ENCODE measurements around the gene KCNK18. TPM values are rescaled to one million over a fixed set of nuclear protein-coding genes. Genes with fewer than 3 reads are reported as not detected.
A peak's percentile ranks its signal among the peaks of the same experiment; 100 is the strongest.

The KCNK18 gene
- total RNA-seq, 6 donors from 2014 or later = not detected

GRCh38 chr10:117214401-117214800, 17.1 kb downstream of the KCNK18 start:
- TF ChIP-seq CTCF (IDR thresholded peaks at IDR 0.05) (no peak), EP300 (IDR thresholded peaks at IDR 0.05) (no peak), POLR2AphosphoS5 (IDR thresholded peaks at IDR 0.05) (no peak), POLR2A (IDR thresholded peaks at IDR 0.05) (no peak)
- ATAC-seq (ENCODE audit: low FRiP score in 2 of 2) (no peak), DNase-seq (no peak)
- no peak overlapping the region for H3K4me3 ChIP-seq
- no peak overlapping the region for H3K27ac ChIP-seq
- peaks cover 0 to 7% (median 3%) of the 10 kb centered on the region in 4 donors for H3K9me3 ChIP-seq
- WGBS, 2 donors = 48 to 63% methylated on average over 1 of the region's 1 CpG
- H3K27me3 ChIP-seq = peaks cover 0 to 15% (median 7%) of the 10 kb centered on the region in 4 donors
- H3K36me3 ChIP-seq = no peaks in the 10 kb centered on the region
- H3K4me1 ChIP-seq = peaks cover 8 to 16% (median 15%) of the 10 kb centered on the region in 4 donors

DNA sequence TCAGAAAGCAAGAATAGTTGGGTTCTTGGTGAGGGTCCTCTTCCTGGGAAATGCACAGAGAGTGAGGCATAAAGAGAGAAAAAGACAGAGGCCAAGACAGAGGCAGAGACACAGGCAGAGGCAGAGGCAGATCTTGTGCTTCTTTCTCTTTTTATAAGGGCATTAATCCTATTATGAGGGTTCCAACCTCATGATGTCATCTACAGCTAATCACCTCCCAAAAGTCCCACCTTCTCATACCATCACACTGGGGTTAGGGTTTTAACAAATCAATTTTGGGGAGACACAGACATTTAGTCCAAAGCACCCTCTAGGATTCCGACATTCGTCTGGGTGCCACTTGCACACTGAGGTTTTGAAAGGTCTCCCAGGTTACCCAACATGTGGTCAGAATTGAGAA, 17.8 kb downstream of the KCNK18 start:
- no peak overlapping the region for H3K4me3 ChIP-seq
- 72 to 76% methylated on average over 2 of the region's 2 CpGs for WGBS, 2 donors
- peaks cover 8 to 16% (median 15%) of the 10 kb centered on the region in 4 donors for H3K4me1 ChIP-seq
- H3K27ac ChIP-seq = no peak overlapping the region
- H3K9me3 ChIP-seq = peaks cover 0 to 7% (median 3%) of the 10 kb centered on the region in 4 donors
- H3K36me3 ChIP-seq = no peaks in the 10 kb centered on the region
- TF ChIP-seq CTCF (IDR thresholded peaks at IDR 0.05) (no peak), POLR2AphosphoS5 (IDR thresholded peaks at IDR 0.05) (no peak), EP300 (IDR thresholded peaks at IDR 0.05) (no peak), POLR2A (IDR thresholded peaks at IDR 0.05) (no peak)
- ATAC-seq (ENCODE audit: low FRiP score in 2 of 2) (no peak), DNase-seq (no peak)
- H3K27me3 ChIP-seq = peaks cover 0 to 15% (median 7%) of the 10 kb centered on the region in 4 donors

- H3K36me3 ChIP-seq = no peaks in the 10 kb centered on the region
- no peak for TF ChIP-seq CTCF (IDR thresholded peaks at IDR 0.05)
- no peak for TF ChIP-seq POLR2A (IDR thresholded peaks at IDR 0.05)
- TF ChIP-seq EP300 (IDR thresholded peaks at IDR 0.05) = no peak
- no peak for TF ChIP-seq POLR2AphosphoS5 (IDR thresholded peaks at IDR 0.05)
- H3K4me1 ChIP-seq = peaks cover 8 to 16% (median 15%) of the 10 kb centered on the region in 4 donors
- H3K9me3 ChIP-seq = peaks cover 0 to 7% (median 3%) of the 10 kb centered on the region in 4 donors
- peak overlapping the region in 1 of 4 donors; percentile 57 for H3K4me3 ChIP-seq
- no peak overlapping the region for H3K27ac ChIP-seq
- no peak for ATAC-seq (ENCODE audit: low FRiP score in 2 of 2)
- H3K27me3 ChIP-seq = peaks cover 0 to 15% (median 7%) of the 10 kb centered on the region in 4 donors
- WGBS, 2 donors = 0 to 57% methylated on average over 2 to 15 of the region's 15 CpGs
- no peak for DNase-seq
These were observed 18.7 kb downstream of the KCNK18 start for GRCh38 chr10:117216028-117216427.

GRCh38 chr10:117216611-117217195, 19.4 kb downstream of the KCNK18 start:
- peak overlapping the region in 3 of 4 donors; percentile 33 to 57 (median 48) for H3K4me3 ChIP-seq
- peaks cover 8 to 16% (median 15%) of the 10 kb centered on the region in 4 donors for H3K4me1 ChIP-seq
- DNase-seq = peak; percentile 75 to 94
- H3K9me3 ChIP-seq = peaks cover 0 to 6% (median 2%) of the 10 kb centered on the region in 4 donors
- H3K36me3 ChIP-seq = no peaks in the 10 kb centered on the region
- peaks cover 0 to 15% (median 7%) of the 10 kb centered on the region in 4 donors for H3K27me3 ChIP-seq
- peak; percentile 87 to 92 for ATAC-seq (ENCODE audit: low FRiP score in 2 of 2)
- H3K27ac ChIP-seq = peak overlapping the region in 2 of 4 donors; percentile 47
- 1 to 2% methylated on average over 29 of the region's 52 CpGs for WGBS, 2 donors
- TF ChIP-seq POLR2A (IDR thresholded peaks at IDR 0.05) (no peak), POLR2AphosphoS5 (IDR thresholded peaks at IDR 0.05) (no peak), EP300 (IDR thresholded peaks at IDR 0.05) (no peak), CTCF (IDR thresholded peaks at IDR 0.05) (peak; percentile 99 to 100 (median 100))

All from upper lobe of left lung (tissue), 6 donors.